ENCODE data around the gene CPA5.

CPA5 gene

GRCh38 chr7:130380861-130381455, 36.3 kb downstream of the CPA5 start:
- DNase-seq: no peak

DNA sequence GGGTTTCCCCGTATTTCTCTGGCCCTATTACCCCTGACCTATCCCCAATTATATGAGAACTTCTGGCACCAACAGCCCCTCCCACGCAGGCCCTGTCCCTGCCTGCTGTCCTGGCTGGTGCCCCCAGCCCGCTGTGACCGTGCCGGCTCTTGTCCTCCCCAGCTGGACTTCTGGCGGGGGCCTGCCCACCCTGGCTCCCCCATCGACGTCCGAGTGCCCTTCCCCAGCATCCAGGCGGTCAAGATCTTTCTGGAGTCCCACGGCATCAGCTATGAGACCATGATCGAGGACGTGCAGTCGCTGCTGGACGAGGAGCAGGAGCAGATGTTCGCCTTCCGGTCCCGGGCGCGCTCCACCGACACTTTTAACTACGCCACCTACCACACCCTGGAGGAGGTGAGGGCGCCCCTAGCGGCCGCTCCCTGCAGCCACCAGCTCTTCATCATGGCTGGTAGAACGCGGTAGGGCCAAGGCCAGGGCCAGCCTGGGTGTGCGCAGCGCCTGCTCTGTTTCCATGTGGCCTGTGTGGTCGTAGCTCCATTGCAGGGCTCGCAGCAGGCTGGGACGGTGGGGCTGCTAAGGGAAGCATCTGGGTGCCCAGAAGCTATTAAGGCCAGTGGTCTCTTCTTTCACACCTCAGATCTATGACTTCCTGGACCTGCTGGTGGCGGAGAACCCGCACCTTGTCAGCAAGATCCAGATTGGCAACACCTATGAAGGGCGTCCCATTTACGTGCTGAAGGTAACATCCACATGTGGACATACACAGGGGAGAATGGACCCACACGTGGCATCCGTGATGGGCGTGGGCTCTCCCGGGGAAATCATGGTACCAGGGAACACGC, 37.1 kb downstream of the CPA5 start:
- DNase-seq: no peak

DNA sequence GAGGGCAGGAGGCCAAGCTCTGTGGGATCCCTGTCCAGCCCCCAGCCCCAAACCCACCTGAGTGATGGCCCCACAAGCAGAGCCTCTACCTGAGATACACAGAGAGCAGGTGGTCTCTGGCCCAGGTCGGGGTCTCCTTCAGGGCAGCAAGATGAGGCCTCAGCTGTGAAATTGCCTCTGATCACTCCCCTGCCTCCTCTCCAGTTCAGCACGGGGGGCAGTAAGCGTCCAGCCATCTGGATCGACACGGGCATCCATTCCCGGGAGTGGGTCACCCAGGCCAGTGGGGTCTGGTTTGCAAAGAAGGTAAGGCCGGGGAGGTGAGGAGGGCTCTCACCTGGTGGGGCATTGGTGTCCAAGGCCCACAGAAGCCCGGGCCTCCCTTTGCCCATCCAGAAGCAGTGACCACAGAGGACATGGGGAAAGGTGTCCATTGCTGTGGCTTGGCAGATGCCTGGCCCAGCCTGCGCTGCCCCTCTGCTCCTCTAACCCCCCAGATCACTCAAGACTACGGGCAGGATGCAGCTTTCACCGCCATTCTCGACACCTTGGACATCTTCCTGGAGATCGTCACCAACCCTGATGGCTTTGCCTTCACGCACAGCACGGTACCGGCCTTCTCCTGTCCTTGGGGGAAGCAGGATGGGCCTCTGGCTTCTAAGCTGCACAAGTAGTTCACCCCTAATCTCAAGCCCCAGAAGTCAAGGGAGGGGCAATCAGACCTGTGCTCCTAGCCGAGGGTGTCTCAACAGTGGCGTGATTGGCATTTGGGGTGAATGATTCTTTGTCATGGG, 38.8 kb downstream of the CPA5 start:
- no peak for DNase-seq

- DNase-seq: no peak
Measured at GRCh38 chr7:130384371-130384801, 39.8 kb downstream of the CPA5 start.

GRCh38 chr7:130384841-130385599, 40.4 kb downstream of the CPA5 start:
- DNase-seq: no peak

DNA sequence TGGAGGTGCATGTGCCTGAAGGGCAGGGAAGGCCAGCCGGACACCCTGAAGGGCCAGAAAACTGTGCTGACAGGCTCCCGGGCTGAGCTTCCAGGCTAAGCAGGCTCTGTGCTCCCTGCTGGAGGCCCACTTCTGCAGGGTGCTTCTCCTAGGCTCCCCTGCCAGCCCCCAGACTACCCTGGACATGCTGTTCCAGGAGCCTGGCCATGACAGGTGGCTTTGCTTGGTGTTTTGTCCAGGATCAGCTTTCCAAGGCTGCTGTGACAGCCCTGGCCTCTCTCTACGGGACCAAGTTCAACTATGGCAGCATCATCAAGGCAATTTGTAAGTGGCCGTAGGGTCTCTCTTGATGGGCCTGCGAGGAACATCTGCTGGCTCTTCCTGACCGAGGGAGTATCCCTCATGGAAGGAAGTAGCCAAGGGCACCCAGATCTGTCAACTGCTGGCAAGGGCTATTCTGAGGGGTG, 41.0 kb downstream of the CPA5 start:
- DNase-seq: no peak

GRCh38 chr7:130386876-130387275, 42.3 kb downstream of the CPA5 start:
- no peak for DNase-seq

DNA sequence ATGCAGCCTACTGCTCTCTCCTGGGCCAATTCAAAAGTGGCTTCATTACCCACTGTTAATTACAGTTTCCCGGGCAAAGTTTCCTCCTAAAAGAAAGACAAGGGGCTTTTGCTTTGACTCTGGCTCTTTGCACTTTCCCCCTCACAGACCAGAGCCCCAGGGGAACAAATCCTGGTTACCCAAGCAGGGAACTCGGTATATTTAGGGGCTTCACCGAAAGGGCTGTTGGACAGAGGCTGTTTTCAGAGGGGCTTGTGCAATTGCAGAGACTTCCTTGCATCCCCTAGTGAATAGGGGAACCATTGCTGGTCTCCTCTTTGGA, 42.7 kb downstream of the CPA5 start:
- no peak for DNase-seq

- DNase-seq: no peak
Measured at GRCh38 chr7:130387628-130388403, 43.2 kb downstream of the CPA5 start.

DNA sequence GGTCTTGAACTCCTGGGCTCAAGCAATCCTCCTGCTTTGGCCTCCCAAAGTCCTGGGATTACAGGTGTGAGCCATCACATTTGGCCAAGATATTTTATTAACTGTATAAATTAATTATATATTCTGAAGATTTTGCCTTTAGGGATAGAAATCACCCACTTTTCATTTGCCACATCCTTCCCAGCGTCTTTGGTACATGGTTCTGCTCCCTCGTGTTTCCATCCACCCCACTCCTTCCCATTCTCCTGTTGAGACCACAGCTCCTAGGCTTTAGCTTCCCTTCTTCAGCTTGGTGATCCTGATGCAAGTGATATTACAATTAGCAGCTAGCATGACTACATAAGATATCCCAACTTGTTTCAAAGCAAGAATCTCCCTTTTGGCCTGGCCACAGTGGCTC, 44.1 kb downstream of the CPA5 start:
- no peak for DNase-seq

DNA sequence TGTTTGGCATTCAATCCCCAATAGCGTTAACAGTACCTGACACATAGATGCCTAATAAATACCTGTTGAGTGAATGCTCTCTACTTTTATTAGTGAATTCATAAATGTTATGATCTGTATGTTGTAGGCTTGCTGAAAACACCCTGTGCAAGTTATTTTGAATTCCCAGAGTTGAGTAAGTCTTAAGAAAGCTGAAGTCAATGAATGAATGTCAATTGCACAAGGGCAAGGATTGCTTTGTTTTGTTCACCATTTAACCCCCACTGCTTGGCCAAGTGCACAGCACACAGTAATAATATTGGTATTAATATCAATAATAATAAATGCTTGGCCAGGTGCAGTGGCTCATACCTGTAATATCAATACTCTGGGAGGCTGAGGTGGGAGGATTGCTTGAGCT, 45.9 kb downstream of the CPA5 start:
- DNase-seq: no peak

GRCh38 chr7:130393101-130393561, 48.5 kb downstream of the CPA5 start:
- no peak for DNase-seq

DNA sequence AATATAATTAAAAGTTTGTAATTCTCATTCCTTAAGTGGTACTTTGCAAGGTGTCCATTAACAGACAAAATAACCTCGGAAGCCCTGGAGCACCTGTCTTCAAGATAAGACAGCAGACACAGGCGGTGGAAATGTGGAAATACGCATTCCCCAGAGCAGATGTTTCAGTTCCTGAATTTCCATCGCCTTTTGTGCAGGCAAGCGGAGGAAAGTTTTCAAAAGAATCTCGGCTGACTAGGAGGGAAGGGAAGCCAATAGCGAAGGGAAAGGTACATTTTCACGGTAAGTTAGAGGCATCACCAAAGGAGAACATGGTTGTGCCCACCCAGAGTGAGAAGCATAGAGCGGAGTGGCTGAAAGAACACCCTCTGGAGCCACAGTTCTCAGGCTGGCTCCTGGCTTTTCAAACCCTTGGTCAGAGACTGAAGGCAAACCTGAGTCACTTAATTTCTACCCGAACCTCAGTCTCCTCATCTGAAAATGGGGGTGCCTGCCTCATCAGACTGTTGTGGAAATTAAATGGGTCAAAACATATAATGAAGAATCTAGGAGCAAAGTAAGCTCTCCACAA, 49.3 kb downstream of the CPA5 start:
- no peak for DNase-seq

DNA sequence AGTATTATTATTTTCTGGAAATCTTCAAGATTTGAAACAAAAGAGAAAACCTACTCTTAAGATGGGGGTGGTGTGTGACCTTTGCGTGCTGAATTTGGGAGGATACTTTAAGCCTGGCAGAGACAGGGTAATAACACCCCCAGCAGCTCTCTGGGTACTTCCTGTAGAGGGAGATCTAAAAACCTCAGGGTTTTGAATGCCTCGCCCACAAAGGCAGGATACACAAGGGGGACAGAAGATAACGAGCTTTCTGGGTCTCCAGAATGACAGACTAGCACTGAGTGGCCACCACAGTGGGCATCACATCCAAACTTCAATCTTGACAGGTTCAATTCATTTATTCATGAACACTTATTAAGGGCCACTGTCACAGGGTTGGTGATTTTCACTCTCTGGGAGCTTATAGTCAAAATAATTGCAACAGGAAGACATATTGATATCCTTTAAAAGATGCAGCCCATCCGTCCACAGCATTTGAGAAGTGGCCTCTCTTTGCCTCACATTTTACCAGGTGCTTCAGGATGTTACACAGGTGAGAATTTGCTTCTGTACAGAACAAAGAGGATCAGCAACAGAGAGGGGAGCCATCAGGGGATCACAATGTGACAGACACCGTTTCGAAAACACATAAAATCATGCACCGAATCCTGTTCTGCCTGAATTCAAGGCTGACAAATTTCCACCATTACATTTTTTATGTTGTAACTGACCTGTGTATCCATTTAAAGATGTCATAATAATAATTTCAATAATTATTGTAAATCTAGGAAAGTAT, 50.0 kb downstream of the CPA5 start:
- DNase-seq: no peak

DNA sequence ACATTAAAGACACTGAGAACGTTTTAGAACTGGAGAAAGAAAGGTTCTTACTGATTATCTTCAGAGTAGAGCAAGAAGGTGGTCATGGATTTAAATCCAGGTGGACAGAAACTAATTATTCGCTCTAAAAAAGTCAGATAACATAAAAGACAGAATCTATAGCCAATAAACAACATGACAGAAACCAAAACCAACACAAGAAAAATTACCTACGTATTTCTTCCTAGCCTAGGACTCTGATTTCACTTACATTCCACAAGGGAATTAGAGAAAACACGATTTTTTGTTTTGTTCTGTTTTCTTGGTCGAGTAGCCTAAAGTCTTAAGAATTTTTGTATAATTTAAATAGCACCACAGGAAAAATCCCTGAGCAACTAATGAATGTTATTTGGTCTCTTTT, 50.8 kb downstream of the CPA5 start:
- no peak for DNase-seq

DNA sequence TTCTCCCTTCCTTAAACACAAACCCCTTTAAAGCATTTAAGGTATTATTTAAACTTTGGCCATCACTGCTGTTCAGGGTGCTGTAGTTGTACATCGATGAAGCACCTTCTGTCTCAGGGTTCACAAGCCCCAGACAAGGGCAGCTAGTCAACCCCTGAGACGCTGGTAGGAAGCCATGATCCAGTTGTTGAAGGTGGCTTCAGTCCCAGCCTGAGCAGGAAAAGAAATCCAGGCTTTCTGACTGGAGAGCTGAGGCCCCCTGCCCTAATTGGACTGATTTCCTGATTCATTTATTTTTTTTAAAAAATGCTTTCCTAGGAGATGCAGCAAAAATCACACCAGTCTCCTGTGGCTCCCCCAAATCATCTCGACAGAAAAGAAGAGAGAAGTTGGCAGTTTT, 51.5 kb downstream of the CPA5 start:
- no peak for DNase-seq

DNA sequence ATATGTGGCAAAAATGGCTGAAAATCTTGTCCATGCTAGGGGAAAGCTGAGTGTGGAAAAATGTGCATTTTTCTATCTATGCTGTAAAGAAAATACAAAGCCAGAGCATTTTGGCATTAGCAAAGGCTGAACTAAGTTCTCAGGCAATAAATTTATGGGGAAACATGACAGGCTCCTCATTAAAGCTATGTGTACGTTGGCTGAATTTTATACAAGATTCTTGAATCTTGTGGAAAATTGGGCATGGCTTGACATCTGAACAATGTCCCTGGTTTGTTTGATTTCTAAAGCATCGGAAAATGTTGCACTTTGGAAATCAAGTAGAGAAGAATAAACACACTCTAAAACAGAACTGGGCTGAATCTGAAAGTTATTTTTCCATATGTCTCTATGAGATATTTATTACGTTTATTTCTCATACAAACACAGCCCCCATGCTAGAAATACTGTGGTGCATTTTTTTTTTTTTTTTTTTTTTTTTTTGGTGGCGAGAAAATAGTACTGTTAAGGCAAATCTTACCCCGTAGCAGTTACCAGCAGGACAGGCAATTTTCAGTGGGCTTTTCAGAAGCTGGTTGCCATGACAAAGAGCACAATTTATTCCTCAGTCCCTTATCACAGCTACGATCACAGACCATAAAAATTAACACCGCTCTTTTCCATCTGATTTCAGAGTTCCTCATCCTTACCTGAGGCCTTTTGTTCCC, 52.6 kb downstream of the CPA5 start:
- no peak for DNase-seq

DNA sequence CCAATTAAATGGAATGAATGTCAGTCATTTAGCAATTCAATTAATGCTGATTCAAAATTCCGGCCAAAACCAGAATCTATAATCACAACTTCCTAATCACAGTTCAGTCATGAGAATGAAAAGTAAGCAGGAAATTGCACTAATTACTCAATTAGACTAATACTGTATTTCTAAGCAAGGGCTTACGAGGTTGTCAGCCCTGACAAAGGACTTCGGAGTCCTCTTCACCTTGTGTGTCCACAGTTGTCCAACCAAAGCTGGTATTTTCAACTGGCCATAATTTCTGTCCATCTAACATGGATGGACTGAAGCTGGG, 53.1 kb downstream of the CPA5 start:
- DNase-seq: no peak

DNA sequence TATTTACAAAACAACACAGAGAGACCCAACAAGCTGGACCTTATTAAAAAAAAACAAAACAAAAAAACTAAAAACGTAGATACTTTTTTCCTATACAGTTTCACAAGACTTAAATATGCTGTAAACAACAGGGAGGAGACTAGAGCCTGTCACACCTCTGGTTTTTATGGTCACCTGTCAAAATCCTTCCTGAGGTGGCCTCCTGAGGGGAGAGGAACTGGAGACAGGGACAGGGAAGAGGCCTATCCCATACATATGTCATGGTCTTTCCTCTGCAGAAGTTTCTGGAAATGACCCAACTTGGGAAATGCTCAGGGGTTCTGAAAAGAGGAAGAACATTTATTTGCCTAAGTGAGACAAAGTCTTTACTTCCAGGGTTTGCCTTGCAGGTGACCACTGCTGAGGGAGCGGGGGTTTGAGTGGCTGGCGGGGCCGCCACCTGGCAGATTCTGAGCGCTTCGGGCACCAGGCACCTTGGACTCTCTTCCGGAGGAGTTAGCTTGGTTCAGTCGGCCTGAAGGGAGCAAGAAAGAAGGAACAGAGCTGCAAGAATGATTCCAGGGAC, 54.0 kb downstream of the CPA5 start:
- no peak for DNase-seq

GRCh38 chr7:130400120-130400572, 55.5 kb downstream of the CPA5 start:
- no peak for DNase-seq
